Measurements from ENCODE around the gene CYCS.

GRCh38 chr7:25125137-25125946 is at the start of gene CYCS:
- no peak for TF ChIP-seq CTCF (IDR thresholded peaks at IDR 0.05; ENCODE audit: low read length)
- TF ChIP-seq EZH2 (IDR thresholded peaks at IDR 0.05; ENCODE audit: borderline replicate concordance, low read length) = no peak
